Kidney tubule cell (primary cell): ENCODE measurements around the gene HSPBP1.
"Not testable (repeated sequence)": the region's sequence is repeated elsewhere in the genome, so short reads cannot be mapped to it uniquely, and the experiment has no call there.

ENCODE experiments used
- DNase-seq: peaks from one replicate; pipeline ENCODE4 v3.0.0-alpha.2; 2018; ENCODE audit warnings: low spot score

Gene HSPBP1, protein sequence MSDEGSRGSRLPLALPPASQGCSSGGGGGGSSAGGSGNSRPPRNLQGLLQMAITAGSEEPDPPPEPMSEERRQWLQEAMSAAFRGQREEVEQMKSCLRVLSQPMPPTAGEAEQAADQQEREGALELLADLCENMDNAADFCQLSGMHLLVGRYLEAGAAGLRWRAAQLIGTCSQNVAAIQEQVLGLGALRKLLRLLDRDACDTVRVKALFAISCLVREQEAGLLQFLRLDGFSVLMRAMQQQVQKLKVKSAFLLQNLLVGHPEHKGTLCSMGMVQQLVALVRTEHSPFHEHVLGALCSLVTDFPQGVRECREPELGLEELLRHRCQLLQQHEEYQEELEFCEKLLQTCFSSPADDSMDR

GRCh38 chr19:55279770-55280643 is at the start of gene HSPBP1:
Gene HSPBP1 (minus strand): TSS chr19:55280110. CDS start chr19:55279608, 502 bp downstream.
- peak; percentile 98 for DNase-seq

- not testable (repeated sequence) for DNase-seq
Measured at GRCh38 chr19:55328774-55329318, 48.9 kb upstream of the HSPBP1 start.

DNA sequence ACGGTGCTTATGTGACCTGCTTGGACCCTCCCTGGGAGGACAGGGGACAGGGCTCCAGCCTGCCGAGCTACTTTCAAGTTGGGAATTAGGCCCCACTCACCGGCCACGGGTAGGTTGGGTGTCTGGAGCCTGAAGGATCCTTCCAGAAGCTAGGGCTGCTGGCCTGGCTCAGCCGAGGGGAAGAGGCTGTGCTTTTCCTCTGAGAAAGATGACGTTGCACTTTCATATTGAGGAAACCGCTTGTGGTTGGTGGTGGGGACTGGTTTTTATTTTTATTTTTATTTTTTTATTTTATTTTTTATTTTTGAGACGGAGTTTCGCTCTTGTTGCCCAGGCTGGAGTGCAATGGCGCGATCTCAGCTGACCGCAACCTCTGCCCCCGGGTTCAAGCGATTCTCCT is 45.3 kb upstream of the HSPBP1 start, which contains the start of gene TMEM150B:
TSS of gene TMEM150B (minus strand) at position 170 of the 400 bp plus-strand sequence. CDS start 4,305 bp downstream, outside the sequence.
- no peak for DNase-seq

DNA sequence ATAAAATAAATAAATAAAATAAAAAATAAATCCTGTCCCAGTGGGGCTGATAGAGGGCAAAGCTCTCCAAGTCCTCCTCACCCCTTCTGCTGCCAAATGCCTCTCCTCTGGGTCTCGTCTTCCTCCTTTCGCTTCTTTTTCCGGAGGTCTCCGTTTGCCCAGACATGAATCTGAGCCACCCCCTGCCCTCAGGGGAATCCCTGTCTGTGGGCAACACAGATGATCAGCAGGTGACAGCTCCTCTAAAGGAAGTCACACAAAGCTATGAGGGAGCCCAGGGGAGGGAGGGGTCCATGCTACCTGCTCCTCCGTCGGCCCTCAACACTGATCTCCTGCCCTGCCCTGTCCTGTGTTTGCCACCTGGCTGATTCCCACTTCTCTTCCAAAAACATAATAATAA is 44.8 kb upstream of the HSPBP1 start:
- no peak for DNase-seq

DNA sequence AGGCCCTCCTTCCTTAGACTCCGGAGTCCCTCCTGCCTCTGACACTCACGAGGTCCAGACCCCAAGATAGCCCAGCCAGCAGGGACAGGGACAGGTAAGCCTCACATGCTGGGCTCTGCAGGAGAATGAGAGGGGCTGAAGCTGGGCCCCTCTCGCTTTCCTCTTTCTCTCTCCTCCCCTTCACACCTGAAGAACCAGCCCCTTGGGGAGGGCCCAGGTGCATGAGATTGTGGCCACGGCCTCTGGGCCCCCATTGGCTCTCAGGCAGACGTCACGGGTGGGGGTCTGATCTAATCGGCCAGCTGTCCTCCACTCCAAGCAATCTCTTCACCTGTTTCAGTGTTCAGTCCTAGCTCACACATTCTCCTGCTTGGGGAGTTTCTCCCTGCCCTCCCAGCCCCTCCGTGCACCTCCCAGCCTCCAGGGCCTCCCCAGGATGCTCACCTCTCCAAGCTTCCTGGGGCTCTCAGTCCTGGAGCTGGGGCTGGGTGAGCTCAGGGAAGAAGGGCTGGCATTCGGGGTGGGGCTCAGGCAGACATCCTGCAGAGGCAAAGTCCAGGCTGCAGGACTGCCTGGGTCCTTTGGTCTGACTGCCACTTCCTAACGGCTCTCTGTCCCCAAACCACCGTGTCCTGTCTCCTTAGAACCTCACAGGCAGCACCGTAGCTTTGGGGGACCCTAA is 42.4 kb upstream of the HSPBP1 start:
- no peak for DNase-seq

DNA sequence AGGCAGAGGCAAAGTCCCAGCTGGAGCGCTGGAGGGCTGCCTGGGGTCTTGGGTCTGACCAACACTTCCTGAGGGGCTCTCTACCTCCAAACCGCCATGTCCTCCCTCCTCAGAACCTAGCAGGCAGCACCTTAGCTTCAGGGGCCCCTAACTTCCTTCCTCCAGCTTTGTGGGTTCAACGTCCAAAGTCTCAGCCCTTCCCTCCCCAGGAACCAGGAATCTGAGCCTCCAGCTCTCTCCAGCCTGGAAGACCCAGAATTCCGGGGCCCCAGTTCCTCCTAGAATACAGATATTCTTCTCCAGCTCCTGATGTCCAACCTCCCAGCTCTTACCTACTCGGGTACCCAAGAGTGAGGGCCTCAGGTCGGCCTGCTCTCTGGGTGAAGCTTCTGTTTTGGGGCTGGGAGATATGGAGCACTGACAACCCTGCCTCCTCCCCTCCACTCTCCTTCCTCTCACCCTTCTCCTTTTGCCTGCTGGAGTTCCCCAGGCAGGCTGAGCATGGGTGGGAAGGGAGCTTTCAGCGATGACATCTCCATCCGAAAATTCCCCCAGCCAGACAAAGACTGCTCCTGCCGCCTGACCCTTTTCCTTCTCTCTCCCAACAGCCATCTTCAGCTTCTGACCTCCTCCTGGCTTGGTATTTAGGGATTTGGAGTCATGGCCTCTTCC is 41.7 kb upstream of the HSPBP1 start:
- no peak for DNase-seq

GRCh38 chr19:55320844-55321419 is 41.0 kb upstream of the HSPBP1 start:
- DNase-seq: no peak

- DNase-seq: no peak
Measured at GRCh38 chr19:55319785-55320184, 39.9 kb upstream of the HSPBP1 start.

GRCh38 chr19:55316646-55317045 is 36.7 kb upstream of the HSPBP1 start:
- DNase-seq: no peak

- peak; percentile 24 for DNase-seq
Measured at GRCh38 chr19:55315956-55316525, 36.1 kb upstream of the HSPBP1 start.

GRCh38 chr19:55314396-55314795 is 34.5 kb upstream of the HSPBP1 start:
- DNase-seq: no peak

- DNase-seq: no peak
Measured at GRCh38 chr19:55312621-55313512, 33.0 kb upstream of the HSPBP1 start.

GRCh38 chr19:55311797-55312196 is 31.9 kb upstream of the HSPBP1 start:
- no peak for DNase-seq

GRCh38 chr19:55311397-55311796 is 31.5 kb upstream of the HSPBP1 start:
- no peak for DNase-seq

GRCh38 chr19:55310498-55310897 is 30.6 kb upstream of the HSPBP1 start:
- no peak for DNase-seq

GRCh38 chr19:55309448-55309847 is 29.5 kb upstream of the HSPBP1 start:
- no peak for DNase-seq

DNA sequence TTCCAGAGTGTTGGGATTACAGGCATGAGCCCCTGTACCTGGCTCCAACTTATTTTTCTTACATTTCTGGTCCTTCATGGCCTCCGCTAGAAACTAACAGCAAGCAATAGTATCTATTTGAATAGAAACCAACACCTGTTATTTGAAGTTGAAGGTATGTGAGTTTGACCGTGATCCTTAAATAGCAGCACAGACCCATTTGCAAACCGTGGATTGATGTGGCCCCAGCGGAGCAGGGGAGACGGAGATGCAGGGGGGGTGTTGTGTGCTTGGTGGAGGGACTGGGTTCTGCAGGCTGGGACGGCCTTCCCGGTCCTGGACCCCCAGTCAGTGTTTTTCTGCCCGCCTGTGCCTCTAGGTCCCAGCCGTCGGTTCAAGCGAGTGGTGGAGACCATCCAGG is 28.4 kb upstream of the HSPBP1 start:
- no peak for DNase-seq

- no peak for DNase-seq
Measured at GRCh38 chr19:55306712-55307111, 26.8 kb upstream of the HSPBP1 start.

DNA sequence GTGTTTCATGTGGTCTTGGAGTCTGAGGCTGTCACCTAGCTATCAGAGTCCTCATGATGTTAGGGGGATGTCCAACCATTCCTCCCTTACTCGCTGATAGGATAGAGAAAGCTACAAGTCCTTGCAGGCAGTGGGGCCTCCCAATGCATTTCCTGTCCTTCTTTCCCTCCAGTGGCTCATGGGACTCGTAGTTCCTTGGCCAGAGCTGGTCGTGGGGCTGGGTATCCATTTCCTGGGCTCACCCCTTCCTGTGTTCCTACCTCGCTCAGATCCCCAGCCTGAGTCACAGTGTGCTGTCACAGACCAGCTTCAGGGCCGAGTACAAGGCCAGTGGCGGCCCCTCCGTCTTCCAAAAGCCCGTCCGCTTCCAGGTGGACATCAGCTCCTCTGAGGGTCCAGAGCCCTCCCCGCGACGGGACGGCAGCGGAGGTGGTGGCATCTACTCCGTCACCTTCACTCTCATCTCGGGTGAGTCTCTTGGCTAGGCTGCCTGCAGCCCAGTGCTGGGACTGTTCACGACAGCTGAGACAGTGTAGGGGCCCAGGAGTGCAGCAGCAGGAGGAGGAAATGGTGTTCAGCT is 26.2 kb upstream of the HSPBP1 start:
- no peak for DNase-seq
